Kidney (tissue), 14 donors: ENCODE measurements around the gene SRSF9. TPM values are rescaled to one million over a fixed set of nuclear protein-coding genes. Genes with fewer than 3 reads are reported as not detected.

Source experiments
- DNase-seq, 5 donors: peaks; one replicate each; pipeline ENCODE4 v3.0.0-alpha.2; 2013 to 2020
- FAIRE-seq: peaks from 2 replicates; lab custom pipeline; 2012; peaks lifted over from hg19 to GRCh38; lab: Jason Lieb, UNC
- H3K27ac ChIP-seq, 2 donors: one replicate each; pipeline ENCODE4 v1.7.0; 2013; ENCODE audit warnings: low read depth in 2 of 2, low read length in 2 of 2, inconsistent platforms in 1 of 2
- H3K27me3 ChIP-seq: one replicate; pipeline ENCODE4 v1.7.1; 2013; ENCODE audit warnings: low read length, inconsistent platforms; ENCODE audit not compliant: control insufficient read depth, insufficient read depth
- H3K36me3 ChIP-seq, 3 donors: one replicate each; pipeline versions ENCODE4 v1.7.0 to v1.7.1; 2013; ENCODE audit warnings: low read length in 3 of 3, control low read depth in 1 of 3, inconsistent platforms in 1 of 3; ENCODE audit not compliant: insufficient read depth in 3 of 3, control insufficient read depth in 2 of 3
- H3K4me1 ChIP-seq, 3 donors: one replicate each; pipeline versions ENCODE4 v1.7.0 to v1.7.1; 2013; ENCODE audit warnings: low read length in 3 of 3, inconsistent platforms in 1 of 3, low read depth in 1 of 3; ENCODE audit not compliant: control insufficient read depth in 2 of 3, insufficient read depth in 2 of 3
- H3K4me3 ChIP-seq, 3 donors: one replicate each; pipeline versions ENCODE4 v1.7.0 to v1.8.1; 2013; ENCODE audit warnings: low read length in 3 of 3, control low read depth in 1 of 3, inconsistent platforms in 1 of 3
- H3K9ac ChIP-seq, 3 donors: one replicate each; pipeline versions ENCODE4 v1.7.0 to v1.7.1; 2013; ENCODE audit warnings: low read length in 3 of 3, control low read depth in 1 of 3, inconsistent platforms in 1 of 3
- H3K9me3 ChIP-seq, 3 donors: one replicate each; pipeline versions ENCODE4 v1.7.0 to v1.7.1; 2013; ENCODE audit warnings: low read length in 3 of 3, control low read depth in 1 of 3, inconsistent platforms in 1 of 3; ENCODE audit not compliant: control insufficient read depth in 2 of 3, insufficient read depth in 1 of 3
- CTCF ChIP-seq: IDR thresholded peaks from 3 replicates; pipeline ENCODE4 v1.5.1; 2012; ENCODE audit warnings: mild to moderate bottlenecking, moderate library complexity, borderline replicate concordance; ENCODE audit not compliant: insufficient read depth; ENCODE audit errors: extremely low read depth
- intact Hi-C: fragments of 100-400 bp; cut with DNase I; formaldehyde crosslinking; loops from one replicate; pipeline ENCODE4 v1.11.1; 2022
- polyA plus RNA-seq: library from polyadenylated mRNA; stranded (reverse); fragments of 350-450 nt; fragmentation: Illumina TruSeq; extraction: RNeasy Lipid Tissue Mini Kit (QIAGEN cat#74804); gene quantifications from one replicate; pipeline ENCODE4 v1.2.3, GENCODE V29; 2014; ENCODE audit warnings: low read depth, low replicate concordance; ENCODE audit not compliant: insufficient read depth
- total RNA-seq: library from RNA; stranded (reverse); fragmentation: NEBNext Ultra II Directional; extraction: Animal tissue kit (Norgen Biotek cat#: 25700); gene quantifications from one replicate; pipeline ENCODE4 v1.2.1, GENCODE V29; 2021
- donor health status: control.
- donor health status: control.
- donor health status: control.
- donor health status: control.
- donor health status: control.
- donor health status: DM: yes; HTN: yes; CAD: no.
- donor health status: Normal renal cell carcinoma (clear cell type).

Gene SRSF9
- total and polyA plus RNA-seq, 2 donors from 2014 or later = 144 to 151 TPM

GRCh38 chr12:120439646-120440247, 29.8 kb downstream of the SRSF9 start:
- Histone ChIP-seq H3K27ac (no peak overlapping the region), H3K4me3 (peak overlapping the region in 1 of 3 donors; percentile 10), H3K36me3 (peaks cover 6 to 15% (median 12%) of the 10 kb centered on the region in 3 donors), H3K4me1 (peaks cover 0 to 5% (median 4%) of the 10 kb centered on the region in 3 donors), H3K9me3 (no peaks in the 10 kb centered on the region), H3K27me3 (no peaks in the 10 kb centered on the region), H3K9ac (no peak overlapping the region)
- DNase-seq (peak in 4 of 5 donors; percentile 67 to 77 (median 72)), FAIRE-seq (no peak)
- peak; percentile 41 for TF ChIP-seq CTCF
- intact Hi-C loops = no loop called here

- Histone ChIP-seq H3K9me3 (no peaks in the 10 kb centered on the region), H3K27ac (peak overlapping the region; percentile 68 to 81), H3K4me1 (peaks cover 0 to 5% (median 4%) of the 10 kb centered on the region in 3 donors), H3K9ac (peak overlapping the region; percentile 76 to 86 (median 82)), H3K27me3 (no peaks in the 10 kb centered on the region), H3K36me3 (peaks cover 0 to 11% (median 5%) of the 10 kb centered on the region in 3 donors), H3K4me3 (peak overlapping the region; percentile 87 to 92 (median 88))
- no peak for TF ChIP-seq CTCF
- DNase-seq = no peak
- no peak for FAIRE-seq
- intact Hi-C loops = no loop called here
Observed at GRCh38 chr12:120438495-120439198, 30.9 kb downstream of the SRSF9 start.

- Histone ChIP-seq H3K36me3 (peaks cover 0 to 11% (median 3%) of the 10 kb centered on the region in 3 donors), H3K27me3 (no peaks in the 10 kb centered on the region), H3K4me3 (peak within 1 kb of the TSS; percentile 87 to 92 (median 88)), H3K27ac (peak within 1 kb of the TSS; percentile 68 to 81), H3K4me1 (peaks cover 0 to 5% (median 4%) of the 10 kb centered on the region in 3 donors), H3K9ac (peak within 1 kb of the TSS; percentile 76 to 86 (median 82)), H3K9me3 (no peaks in the 10 kb centered on the region)
- intact Hi-C loops = no loop called here
- peak; percentile 4 for TF ChIP-seq CTCF
- DNase-seq (peak; percentile 97 to 99 (median 98)), FAIRE-seq (no peak)
Observed at GRCh38 chr12:120437735-120438494, 31.6 kb downstream of the SRSF9 start, which contains the start of gene COX6A1. TSS of gene COX6A1 (plus strand) at chr12:120438113. CDS start at chr12:120438127, 14 bp downstream.
